Anterior cingulate cortex (tissue), 58 donors: ENCODE measurements around the gene RAB8A.

Source experiments
- DNase-seq, 58 donors: peaks; one replicate each; lab custom pipeline; 2025; lab: John Stamatoyannopoulos, UW

RAB8A gene

GRCh38 chr19:16111160-16111908 is at the start of gene RAB8A:
Gene RAB8A, plus strand, starts transcription at chr19:16111889. Its CDS starts 13 bp downstream, at chr19:16111902.
- peak; percentile 86 to 100 (median 99) for DNase-seq

GRCh38 chr19:16061943-16062342 is 49.7 kb upstream of the RAB8A start:
- no peak for DNase-seq

- DNase-seq, result peak in 5 of 58 donors; percentile 2 to 28 (median 19)
Observed at GRCh38 chr19:16062789-16063188, 48.9 kb upstream of the RAB8A start.

DNA sequence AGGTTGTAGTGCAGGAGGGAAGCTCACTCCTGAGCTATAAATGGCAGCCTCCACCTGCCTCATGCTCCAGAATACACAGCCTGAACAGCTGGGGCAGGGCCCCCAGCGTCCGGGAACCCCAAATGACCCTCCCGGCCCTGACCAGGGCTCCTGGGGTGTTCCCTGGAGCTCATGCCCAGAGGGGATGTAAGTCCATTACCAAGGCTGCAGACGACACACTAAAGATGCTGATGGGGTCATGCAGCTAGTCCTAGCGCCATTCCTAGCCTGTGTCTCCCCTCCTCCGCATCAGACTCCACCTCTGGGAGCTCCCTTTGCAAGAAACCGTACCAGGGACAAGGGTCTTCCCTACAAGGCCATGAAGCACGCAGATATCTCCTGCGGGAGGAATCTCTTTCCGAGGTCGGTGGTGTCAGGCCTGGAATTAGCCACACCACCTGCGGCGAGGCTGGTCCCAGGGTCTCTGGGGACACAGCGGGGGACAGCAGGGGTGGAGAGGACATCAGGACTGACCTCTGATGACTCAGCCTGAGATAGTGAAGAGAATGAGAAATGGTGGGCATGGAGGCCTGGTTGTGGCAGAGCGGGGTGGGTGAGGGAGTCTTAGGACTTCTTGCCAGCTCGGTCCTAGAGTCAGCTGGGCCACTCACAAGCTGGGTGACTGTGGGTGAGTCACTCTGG is 47.3 kb upstream of the RAB8A start:
- DNase-seq, result no peak

DNA sequence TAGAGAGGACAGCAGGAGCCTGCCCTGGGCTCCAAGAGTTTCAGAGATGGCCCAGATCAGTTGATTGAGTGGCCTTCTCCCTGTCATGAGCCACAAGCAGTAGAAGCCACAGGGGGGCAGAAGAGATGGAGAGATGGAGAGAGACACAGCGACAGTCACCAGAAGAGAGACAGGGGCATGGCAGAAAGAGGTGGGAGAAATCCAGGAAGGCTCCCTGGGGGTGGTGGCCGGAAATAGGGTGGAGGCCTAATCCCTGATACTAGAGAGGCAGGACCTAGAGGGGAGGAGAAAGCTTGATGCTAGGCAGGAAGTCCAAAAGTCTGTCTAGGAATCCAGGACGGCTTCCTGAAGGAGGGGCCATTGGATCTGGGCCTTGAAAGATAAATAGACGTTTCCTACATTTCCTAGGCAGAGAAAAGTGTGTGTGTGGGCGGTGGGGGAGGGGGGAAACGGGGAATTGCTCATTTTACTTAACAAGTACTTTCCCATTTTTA is 45.0 kb upstream of the RAB8A start:
- peak in 1 of 58 donors; percentile 7 for DNase-seq

GRCh38 chr19:16067205-16067938 is 44.3 kb upstream of the RAB8A start:
- DNase-seq, result peak in 27 of 58 donors; percentile 3 to 65 (median 29)

- DNase-seq, result no peak
Observed at GRCh38 chr19:16068696-16069259, 42.9 kb upstream of the RAB8A start.

GRCh38 chr19:16069813-16070365 is 41.8 kb upstream of the RAB8A start:
- DNase-seq, result no peak

GRCh38 chr19:16070366-16070990 is 41.2 kb upstream of the RAB8A start:
- DNase-seq, result no peak

GRCh38 chr19:16071072-16071691 is 40.5 kb upstream of the RAB8A start:
- no peak for DNase-seq

DNA sequence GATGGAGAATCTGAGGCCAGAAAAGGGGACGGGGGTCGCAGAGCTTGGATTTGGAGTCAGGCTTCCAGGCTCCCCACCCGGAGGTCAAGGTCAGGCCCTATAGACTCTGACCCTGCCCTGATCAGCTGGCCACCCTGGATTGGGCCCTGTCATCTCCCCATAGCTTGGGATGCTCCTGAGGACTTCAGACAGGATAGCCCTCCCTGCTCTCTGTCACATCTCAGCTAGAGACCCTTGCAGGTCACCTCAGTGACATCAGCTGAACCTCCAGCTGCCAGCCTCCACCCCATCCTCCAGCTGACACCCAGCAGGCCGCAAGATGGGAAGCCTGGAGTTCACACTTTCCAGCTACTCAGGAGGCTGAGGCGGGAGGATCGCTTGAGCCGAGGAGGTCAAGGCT is 38.2 kb upstream of the RAB8A start:
- no peak for DNase-seq

DNA sequence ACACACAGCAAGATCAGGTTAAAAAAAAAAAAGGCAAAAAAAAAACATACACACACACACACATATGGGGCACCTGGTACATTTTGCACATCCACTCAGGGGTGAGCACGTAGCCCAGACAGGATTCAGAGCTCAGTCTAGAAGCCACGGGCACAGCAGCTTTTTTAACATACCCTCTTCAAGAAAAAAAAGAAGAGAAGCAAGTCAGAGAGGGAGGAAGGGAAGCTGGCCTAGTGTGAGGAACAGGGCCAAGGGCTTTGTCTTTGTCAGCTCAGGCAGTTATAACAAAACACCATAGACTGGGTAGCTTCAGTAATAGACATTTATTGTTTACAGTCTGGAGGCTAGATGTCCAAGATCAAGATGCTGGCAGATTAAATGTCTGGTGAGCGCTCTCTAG is 37.7 kb upstream of the RAB8A start:
- DNase-seq, result peak in 2 of 58 donors; percentile 11 to 21

DNA sequence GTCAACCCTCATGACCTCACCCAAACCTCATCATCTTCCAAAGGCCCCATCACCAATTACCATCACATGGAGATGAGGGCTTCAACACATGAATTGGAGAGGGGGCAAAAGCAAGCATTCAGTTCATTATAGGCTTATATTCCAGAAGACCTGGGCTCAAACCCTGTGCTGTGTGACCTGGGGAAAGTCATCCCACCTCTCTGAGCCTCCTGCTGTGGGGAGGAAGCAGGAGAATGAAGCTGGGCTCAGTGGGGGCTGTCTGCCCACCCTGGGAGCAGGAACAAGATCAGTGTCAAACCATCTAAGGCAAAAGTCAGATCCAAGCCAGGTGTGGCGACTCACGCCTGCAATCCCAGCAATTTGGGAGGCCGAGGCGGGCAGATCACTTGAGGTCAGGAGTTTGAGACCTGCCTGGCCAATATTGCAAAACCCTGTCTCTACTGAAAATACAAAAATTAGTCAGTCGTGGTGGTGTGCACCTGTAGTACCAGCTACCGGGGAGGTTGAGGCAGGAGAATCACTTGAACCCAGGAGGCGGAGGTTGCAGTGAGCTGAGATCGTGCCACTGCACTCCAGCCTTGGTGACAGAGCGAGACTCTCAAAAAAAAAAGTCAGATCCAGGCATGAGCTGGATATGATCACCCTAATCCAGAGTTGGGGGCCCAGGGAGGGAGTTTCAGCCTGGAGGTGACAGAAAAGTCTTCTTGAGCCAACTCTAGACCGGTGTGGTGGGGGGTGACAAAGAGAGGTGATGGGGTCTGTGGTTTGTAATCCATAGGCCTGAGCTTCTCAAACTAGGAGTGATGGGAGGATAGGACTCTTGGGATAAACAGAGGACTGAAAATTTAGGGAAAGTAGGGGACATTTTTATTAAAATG is 37.0 kb upstream of the RAB8A start:
- no peak for DNase-seq

DNA sequence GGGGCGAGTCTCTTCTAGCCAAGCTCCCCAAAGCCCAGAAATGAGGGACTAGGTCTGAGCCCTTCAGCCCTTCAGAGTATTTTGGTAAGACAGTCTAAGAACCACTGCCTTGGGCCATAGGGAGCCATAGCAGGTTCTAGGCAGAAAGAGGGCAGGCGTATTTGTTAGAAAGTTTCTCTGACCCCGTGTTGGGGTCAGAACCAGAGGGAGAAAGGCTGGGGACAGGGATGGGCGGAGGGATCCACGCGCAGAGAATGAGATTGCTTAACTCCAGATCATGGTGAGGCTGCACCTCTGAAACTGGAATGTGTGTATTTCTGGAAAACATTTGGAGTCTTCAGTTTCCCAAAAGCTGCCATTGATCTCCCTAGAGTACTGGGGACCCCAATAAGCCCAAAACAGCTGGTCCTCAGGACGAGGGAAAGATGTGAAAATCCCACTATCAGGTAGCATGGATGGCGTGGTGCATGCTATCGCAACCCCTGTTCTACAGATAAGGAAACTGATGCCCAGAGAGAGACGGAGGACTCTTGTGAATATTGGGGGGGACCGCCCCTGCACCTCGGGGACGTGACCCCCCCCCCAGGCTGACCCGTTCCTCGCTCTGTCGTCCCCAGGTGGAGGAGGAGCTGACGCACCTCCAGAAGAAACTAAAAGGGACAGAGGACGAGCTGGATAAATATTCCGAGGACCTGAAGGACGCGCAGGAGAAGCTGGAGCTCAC is 36.1 kb upstream of the RAB8A start:
- no peak for DNase-seq

DNA sequence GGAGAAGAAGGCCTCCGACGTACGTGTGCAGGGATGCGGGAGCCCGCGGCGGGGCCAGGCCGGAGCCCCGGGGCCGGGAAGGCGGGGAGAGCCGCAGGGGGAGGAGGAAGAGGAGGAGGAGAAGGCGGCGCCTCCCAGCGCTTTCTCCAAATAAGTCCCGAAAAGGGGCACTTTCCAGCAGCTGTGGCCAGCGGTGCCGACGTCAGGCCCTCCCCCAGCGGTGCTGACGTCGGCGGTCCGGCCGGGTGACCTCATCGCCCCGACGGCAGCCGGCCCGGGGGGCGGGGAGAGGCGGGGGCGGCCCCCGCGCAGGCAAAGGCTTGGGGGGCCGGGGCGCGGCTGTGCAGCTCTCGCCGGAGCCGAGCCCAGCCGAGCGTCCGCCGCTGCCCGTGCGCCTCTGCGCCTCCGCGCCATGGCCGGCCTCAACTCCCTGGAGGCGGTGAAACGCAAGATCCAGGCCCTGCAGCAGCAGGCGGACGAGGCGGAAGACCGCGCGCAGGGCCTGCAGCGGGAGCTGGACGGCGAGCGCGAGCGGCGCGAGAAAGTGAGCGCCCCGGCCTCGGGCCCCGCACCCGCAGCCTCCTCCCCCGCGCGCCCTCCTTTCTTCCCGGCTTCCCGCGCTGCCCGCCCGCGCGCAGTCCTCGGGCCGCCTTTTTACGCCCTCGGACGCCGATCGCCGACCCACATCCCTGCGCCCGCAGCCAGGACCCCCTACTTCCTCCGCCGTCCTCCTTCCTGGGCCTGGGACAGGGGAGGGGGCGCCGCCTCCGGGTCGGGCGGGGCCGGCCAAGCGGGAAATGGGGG is 35.3 kb upstream of the RAB8A start, which contains the start of gene TPM4:
TSS of gene TPM4 (plus strand) at position 342 of the 804 bp plus-strand sequence. CDS start at position 413, 71 bp downstream.
- peak in 57 of 58 donors; percentile 32 to 94 (median 73) for DNase-seq

GRCh38 chr19:16076958-16077611 is 34.6 kb upstream of the RAB8A start:
- DNase-seq, result peak in 43 of 58 donors; percentile 10 to 56 (median 36)
